ENCODE measurements around the gene TMC8.

DNA sequence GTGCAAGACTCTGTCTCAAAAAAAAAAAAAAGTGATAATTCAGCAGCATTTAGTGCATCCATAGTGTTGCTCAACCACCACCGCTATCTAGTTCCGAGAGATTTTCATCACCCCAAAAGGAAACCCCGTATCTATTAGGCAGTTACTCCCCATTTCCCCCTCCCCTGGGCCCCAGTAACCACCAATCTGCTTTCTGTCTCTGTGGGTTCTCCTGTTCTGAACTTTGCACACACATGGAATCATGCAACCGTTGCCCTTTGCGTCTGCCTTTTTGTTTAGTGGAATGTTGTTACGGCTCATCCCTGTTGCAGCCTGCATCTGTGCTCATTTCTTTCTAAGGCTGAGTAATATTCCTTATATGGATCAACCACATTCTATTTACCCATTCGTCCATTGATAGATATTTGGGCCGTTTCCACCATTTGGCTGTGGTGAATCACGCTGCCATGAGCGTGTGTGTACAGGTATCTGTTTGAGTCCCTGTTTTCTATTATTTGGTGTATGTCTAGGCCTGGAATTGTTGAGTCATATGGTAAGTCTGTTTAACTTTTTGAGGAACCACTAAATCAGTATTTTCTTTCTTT is 29.1 kb downstream of the TMC8 start:
- TF ChIP-seq CTCF (IDR thresholded peaks at IDR 0.05; ENCODE audit: insufficient read depth, low read length, poor library complexity, severe bottlenecking) (no peak), EZH2phosphoT487 (conservative IDR thresholded peaks at IDR 0.05; ENCODE audit: low read length) (no peak)
